Measurements from ENCODE around the gene AP2A1.

Gene AP2A1

DNA sequence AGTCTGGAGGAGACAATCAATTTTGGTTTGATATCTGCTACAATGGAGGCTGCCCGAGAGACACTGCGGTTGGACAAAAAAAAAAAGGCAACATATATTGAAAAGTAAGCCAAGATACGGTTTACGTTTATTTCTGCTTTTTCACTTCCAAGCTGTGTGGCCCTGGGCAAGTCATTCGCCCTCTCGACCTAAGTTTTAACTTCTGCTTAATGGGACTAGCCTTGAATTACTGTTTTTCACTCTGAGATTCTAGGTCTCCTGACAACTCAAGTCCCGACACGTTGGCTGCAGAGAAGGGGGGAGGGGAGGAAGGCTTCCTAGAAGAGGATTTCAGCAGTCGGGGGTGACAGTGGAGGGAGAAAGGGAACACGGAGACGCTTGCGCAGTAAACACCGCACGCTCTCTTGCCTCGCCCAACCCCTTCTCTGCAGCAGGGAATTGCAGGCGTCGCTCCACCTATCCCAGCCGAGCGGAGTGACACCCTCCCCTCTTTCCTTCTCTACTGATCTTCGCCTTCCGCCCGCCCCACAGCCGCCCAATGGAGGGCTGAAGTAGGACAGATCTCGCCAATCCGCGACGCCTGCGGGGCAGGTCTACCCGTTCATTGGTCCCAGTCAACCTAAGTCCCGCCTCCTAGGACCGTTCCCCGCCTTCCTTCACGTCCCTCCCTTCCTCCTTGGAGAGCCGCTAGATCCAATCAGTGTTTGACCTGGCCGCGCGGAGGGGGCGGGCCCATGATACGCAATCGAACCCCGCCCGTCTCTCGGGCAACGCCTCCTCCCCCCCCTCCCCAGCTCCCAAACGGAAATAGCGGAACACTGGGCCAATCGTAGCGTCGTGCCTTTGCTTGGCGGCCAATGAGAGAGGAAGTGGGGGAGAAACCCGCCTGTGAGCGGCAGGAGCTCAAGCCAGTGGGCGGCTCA, 533 bp upstream of the AP2A1 start:
- DNase-seq (ENCODE audit: low spot score), result peak; percentile 98

DNA sequence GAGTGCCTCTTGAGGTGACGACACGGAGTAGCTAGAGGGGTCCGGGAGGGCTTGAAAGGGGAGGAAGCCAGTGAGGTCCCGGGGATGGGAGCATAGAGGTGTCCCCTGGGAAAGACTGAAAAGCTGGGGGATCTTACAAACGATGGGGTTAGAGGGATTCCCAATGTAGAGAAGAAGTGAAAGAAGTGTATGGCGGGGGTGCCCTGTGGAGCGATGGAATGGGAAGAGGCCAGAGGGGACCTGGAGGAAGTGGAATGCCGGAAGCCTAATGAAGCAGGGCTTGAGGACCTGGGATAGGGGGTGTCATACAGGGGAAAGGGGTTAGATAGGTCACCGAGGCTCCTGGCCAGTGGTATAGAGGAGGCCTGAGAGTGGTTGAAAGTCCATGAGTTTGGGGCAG, 580 bp downstream of the AP2A1 start:
- DNase-seq (ENCODE audit: low spot score), result no peak

DNA sequence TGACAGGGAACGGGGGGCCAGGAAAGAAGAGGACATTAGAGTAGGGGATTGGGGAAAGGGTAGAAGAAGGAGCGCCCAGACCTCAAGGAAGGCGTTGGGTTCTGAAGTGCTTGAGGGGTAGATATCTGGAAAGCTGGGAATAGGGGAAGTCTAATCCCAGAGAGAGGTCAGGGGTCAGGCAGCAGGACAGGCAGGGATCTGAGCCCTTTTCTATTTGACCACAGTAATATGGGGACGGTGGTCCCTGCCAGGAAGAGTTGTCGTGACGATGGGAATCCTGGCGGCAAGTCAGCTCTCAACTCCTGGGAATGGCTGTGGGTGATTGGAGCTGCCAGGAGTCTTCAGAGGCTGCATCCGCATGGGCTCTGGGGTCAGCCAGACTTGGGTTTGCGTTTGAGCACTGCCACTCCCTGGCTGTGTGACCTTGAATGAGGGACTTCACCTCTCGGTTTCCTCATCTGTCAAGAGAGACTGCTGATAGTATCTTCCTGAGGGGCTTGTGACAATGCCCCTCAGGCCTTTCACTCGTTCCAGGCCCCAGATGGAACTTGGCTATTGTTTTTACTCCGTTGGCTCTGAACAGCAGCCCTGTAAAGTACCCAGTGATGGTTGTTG, 1.3 kb downstream of the AP2A1 start:
- DNase-seq (ENCODE audit: low spot score), result no peak

DNA sequence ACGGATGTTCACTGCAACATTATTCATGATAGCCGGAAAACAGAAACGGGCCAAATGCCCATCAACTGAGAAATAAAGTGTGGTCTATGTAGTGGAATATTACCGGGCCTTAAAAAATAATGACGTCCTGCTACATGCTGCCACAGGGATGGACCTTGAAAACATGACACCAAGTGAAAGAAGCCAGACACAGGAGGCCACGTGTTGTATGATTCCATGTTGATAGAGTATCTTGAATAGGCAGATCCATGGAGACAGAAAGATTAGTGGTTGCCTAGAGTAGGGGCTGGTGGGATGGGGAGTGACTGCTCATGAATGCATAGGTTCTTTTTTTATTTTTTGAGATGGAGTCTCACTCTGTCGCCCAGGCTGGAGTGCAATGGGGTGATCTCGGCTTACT, 3.7 kb downstream of the AP2A1 start:
- no peak for DNase-seq (ENCODE audit: low spot score)

DNA sequence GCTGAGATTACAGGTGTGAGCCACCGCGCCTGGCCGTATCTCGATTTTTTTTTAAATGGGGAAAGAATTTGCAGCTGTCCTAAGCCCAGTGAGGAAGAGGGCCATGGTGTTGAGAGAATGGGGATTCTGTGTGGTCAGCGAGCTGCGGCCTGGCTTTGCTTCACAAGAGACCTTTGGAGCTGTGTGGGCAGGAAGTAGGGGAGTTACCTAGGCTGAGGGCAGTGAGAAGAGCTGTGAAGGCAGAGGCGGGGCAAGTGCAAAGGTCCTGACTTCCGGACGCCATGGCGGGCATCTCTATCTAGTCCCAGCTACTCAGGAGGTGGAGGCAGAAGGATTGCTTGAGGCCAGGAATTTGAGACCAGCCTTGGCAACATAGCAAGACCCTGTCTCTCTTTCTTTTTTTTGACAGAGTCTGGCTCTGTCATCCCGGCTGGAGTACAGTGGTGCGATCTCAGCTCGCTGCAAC, 4.9 kb downstream of the AP2A1 start:
- DNase-seq (ENCODE audit: low spot score), result peak; percentile 62

DNA sequence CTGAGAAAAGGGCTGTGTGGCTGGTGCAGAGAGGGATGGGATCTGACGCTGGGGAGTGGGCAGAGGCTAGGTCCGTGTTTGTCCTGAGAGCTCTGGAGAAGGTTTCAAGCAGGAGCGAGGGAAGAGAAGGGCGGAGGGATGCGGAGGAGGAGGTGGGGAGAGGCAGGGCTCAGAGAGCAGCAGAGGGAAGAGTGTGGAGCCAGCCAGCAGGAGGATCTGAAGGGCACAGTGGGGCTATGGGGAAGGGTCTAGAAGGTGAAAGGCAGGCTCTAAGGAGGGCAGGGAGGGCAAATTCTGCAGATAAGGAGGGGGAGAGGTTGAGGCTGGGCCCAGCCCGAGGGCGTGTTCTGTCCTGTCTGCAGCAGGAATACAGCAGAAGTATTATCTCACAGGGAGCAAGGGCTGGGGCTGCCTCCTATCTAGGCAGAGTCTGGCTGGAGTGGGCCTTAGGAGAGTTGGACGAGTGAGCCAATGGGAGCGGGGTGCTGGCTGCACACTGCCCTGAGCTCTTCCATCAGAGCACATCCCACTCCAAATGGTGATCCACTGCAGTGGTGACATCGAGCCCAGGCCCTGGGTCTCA, 6.1 kb downstream of the AP2A1 start:
- DNase-seq (ENCODE audit: low spot score), result no peak

DNA sequence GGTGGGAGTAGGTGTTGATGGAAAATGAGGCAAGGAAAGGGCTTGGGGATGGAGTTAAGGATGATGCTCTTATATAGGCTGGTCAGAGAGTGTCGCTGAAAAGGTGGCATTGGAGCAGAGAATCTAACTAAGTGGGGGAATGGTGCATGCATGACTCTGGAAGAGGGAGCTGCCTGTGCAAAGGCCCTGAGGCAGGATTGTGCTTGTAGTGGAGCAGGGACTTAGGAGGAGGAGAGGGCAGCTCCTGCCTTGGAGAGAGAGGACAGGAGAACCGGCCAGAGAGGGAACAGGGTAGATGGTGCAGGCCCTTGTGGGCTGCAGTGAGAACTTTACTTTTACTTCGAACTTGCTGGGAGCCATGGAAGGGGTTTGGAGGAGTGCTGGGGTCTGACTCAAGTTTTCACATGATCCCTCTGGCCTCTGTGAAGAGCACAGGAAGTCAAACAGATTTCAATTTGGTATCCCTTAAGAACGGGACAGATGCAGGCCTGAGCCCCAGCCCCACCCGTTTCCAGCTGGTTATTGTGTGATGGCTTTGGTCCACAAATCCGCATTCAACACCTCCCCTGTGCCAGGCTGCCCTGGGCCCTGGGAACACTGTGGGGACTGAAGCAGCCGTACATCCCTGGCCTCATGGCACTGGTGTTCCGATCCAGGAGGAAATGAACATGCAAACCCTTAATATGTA, 7.0 kb downstream of the AP2A1 start:
- no peak for DNase-seq (ENCODE audit: low spot score)

DNA sequence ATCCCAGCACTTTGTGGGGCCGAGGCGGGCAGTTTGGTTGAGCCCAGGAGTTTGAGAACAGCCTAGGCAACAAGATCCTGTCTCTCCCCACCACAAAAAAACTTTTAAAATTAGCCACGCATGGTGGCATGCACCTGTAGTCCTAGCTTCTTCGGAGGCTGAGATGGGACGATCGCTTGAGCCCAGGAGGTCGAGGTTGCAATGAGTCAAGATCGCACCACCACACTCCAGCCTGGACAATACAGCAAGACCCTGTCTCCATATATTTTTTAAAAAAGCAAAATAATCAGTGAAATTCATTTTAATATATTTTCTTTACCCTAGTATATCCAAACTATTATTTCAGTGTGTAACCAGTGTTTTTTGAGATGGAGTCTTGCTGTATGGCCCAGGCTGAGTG, 8.2 kb downstream of the AP2A1 start:
- no peak for DNase-seq (ENCODE audit: low spot score)

DNA sequence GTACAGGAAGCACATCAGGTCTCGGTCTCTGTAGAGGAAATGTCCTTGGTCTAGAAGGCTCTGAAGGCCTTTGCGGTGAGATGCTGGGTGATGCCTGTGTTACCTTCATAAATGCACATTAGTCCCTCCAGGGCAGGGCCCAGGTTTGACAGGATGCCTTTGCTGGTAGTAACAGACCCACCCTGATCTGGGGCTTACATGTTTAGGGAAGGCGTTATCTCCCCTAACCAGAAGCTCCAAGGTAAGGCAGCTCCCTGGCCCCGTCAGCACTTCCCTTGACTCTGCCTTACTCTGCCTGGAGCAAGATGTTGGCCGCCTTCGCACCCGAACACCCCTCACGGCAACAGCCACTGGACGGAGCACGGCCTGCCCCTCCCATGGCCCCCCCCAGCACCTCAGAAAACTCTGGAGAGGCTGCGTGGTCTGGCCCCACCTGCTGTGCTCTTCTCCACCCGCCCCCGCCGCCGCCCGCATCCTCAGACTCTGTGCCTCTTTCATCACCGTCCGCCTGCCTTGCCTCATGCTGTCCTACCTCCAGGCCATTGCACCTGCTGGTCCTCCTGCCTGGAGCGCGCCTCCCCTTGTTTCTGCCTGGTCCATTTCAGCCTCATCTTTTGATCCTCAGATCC, 9.1 kb downstream of the AP2A1 start:
- DNase-seq (ENCODE audit: low spot score), result no peak

DNA sequence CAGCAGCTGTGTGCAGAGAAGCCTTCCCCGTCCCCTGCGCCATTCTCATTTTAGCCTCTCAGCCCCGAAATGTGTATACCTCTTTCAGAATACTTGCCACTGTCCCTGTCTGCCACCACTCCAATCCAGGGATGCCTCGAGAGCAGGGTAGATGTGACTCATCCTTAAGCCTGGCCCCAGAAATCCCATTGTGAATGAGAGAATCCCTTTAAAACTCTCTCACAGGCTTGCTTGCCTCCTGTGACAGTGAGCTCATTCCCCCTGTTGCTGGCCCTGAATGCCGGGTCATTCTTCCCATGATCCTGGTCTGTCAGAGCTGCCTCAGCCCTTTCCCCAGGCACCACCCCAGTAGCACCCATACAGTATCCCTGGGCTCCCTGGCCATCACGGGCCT, 9.6 kb downstream of the AP2A1 start:
- DNase-seq (ENCODE audit: low spot score), result no peak

DNA sequence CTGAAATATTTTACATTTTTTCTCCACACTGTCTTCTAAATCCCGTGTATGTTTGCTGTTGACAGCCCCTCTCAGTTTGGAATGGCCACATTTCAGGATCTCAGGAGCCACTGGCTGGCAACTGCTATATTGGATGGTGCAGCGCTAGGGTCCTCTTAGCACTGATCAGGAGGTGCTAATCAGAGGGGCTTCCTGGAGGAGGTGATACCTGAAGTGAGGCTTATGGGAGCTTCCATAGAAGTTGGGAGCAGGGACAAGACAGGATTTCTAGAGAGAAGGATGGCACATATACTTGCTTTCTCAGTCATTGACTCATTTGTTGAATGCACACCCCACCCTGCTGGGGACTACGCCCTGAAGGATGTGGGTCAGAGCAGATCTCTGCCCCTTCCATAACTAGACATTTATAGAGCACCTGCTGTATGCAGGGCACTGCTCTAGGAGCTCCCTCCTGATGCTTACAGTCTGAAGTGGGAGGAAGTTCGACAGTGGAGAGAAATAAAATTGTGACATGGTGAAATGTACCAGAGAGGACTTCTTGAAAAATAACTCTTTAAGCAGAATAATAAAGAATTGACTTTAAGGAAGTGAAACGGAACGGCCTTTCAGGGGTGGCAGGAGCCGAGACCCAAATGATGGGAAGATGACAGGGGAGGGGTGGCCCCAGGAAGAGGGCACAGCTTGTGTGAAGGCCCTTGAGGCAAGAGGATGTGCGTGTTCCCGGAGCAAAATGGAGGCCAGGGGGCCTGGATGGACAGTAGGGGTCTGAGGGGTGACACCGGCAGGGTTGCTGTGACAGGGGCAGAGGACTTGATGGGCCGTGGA, 13.1 kb downstream of the AP2A1 start:
- no peak for DNase-seq (ENCODE audit: low spot score)

DNA sequence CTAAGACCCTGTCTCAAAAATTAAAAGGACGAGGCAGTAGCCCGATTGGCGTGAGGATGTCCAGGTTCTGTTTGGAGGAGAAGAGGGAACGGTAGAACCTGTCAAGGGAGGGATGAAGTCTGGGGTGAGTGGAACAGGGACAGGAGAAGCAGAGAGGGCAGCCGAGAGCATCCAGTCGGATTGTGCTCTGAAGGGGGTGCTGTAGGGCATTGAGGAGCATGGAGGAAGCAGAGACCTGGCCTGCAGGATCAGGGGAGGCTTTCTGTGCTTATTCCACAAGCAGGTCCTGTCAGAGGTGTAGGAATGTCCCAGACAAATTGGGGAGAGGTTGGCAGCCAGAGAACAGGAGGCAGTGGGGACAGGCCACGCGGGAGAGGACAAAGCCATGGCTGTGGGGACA, 14.1 kb downstream of the AP2A1 start:
- no peak for DNase-seq (ENCODE audit: low spot score)

DNA sequence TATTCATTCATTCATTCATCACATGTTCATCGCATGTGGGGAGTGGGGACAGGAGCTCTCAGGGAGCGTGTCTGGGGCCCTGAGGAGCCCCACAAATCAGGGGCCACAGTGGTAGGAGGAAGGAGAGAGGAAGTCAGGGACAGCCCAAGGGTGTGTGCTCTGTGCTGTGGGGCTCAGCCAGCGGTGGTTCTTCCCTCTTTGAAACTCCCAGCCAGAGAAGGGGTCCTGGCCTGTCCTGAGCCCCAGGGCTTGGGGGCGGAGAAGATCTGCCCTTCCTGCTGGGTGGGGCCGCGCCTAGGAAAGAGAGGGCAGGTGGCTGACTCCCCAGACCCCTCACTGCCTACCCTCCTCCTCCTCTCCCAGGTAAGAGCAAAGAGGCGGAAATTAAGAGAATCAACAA, 14.6 kb downstream of the AP2A1 start:
- DNase-seq (ENCODE audit: low spot score), result no peak

DNA sequence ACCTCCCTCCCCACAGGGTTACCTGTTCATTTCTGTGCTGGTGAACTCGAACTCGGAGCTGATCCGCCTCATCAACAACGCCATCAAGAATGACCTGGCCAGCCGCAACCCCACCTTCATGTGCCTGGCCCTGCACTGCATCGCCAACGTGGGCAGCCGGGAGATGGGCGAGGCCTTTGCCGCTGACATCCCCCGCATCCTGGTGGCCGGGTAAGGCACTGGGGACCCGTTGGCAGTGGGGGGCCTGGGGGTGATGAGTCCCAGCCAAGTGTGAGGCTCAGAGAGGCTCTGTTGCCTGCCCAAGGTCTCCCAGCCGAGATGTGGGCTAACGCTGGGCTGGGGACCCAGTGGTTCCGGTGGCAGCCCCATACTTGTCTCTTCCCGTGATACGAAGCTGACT, 15.7 kb downstream of the AP2A1 start:
- no peak for DNase-seq (ENCODE audit: low spot score)

DNA sequence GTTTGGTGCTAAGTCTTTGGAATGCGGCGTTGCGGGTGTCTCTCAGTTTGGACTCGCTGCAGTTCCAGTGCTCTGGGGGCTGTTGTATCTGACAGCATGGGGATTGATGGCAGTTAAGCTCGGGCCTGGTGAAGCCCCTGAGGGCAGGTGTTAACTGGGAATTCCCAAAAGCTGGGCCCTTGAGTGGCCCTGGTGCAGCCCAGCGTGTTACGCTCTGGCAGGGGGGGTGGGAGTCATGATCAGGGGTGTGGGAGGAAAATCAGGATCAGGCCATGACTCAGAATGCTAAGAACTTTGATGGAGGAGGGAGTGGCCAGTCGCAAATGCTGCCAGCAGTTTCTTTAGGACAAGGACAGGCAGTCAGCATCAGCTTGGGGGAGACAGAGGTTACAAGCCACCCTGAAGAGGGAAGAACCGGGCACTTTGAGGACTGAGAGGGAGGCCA, 19.6 kb downstream of the AP2A1 start:
- no peak for DNase-seq (ENCODE audit: low spot score)

DNA sequence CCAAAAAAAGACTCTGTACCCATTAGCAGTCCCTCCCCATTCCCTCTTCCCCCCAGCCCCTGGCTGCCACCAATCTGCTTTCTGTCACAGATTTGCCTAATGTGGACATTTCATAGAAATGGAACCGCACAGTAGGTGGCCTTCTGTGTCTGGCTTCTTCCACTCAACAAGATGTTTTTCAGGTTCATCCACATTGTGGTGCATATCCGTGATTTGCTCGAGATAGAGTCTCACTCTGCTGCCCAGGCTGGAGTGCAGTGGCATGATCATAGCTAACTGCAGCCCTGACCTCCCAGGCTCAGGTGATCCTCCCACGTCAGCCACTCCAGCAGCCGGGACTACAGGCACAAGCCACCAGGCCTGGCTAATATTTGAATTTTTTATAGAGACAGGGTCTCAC, 20.9 kb downstream of the AP2A1 start:
- DNase-seq (ENCODE audit: low spot score), result no peak

DNA sequence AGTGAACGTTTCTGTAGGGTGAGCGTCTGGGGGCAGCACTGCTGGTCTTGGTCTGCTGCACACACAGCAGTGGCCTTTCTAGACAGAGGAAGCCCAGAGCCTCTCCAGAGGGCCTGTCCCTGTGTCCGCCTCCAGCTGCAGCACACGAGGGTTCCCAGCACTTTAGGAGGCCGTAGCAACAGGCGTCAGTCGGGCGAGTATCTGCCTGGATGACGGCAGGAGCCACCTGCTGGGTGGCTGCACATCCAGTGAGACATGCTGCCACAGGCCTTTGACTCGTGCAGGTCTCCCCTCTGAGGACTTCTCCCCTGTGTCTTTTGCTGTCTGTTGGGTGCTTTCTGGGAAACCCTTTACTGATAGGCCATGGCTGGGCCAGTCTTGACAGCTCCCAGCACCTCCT, 22.1 kb downstream of the AP2A1 start:
- no peak for DNase-seq (ENCODE audit: low spot score)

DNA sequence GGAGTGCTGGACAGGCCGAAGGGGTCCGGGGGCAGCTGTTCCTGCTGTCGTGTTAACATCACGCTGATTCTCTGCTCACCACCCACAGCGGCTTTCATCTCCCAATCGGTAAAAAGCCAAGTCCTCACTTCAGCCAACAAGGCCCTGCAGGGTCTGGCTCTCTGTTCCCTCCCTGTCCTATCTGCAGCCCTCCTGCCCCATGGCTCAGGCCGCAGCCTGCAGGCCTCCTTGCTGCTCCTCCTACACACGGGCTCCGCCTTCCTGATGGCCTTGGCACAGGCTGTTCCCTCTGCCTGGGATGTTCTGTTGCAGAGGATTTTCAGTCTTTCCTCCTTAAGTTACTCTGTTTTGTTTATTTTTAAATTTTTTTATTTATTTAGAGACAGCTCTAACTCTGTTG, 24.1 kb downstream of the AP2A1 start:
- DNase-seq (ENCODE audit: low spot score), result no peak

DNA sequence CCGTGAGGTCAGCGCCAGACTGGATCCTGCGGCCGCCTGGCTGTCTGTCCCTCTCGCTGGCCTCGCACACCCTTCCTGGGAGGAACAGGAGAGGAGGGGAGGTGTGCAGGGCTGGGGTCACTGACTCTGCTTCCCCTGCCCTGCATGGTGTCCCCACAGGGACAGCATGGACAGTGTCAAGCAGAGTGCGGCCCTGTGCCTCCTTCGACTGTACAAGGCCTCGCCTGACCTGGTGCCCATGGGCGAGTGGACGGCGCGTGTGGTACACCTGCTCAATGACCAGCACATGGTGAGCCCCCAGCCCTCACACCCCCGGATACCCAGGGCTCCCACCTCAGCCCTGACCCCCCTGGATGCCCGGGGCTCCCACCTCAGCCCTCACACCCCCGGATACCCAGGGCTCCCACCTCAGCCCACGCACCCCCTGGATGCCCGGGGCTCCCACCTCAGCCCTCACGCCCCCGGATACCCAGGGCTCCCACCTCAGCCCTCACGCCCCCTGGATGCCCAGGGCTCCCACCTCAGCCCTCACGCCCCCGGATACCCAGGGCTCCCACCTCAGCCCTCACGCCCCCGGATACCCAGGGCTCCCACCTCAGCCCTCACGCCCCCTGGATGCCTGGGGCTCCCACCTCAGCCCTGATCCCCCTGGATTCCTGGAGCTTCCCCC, 25.1 kb downstream of the AP2A1 start:
- DNase-seq (ENCODE audit: low spot score), result no peak

DNA sequence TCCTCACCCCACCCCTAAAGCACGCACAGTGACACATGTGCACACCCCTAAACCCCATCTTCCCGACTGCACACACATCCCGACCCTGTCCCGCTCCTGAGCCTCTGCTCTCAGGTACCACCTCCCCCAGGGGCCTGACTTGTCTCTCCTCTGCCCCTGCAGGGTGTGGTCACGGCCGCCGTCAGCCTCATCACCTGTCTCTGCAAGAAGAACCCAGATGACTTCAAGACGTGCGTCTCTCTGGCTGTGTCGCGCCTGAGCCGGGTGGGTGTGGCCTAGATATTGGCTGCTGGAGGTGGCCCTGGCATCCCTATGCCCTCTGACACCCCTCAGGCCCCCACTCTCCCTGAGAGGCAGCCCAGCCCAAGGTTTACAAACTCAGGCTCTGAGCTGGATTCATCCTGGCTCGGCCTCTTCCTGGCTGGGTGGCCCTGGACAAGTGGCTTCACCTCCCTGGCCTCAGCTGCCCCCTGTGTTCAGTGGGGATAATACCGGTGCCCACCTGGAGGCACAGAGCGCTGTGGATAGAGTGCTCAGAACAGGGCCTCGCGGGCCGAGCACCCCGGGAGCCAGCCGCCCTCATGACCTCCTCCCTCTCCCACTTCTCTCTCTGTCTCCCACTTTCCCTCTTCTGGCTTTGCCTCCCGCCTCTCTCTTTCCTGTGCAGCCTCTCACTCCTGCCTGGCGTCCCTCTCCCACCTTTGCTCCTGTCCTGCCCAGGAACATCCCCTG, 26.2 kb downstream of the AP2A1 start:
- no peak for DNase-seq (ENCODE audit: low spot score)
